Gastroesophageal sphincter (tissue), 4 donors: Measurements from ENCODE around the gene CELF2. TPM values are rescaled to one million over a fixed set of nuclear protein-coding genes. Genes with fewer than 3 reads are reported as not detected.
"Not testable (repeated sequence)": the region's sequence is repeated elsewhere in the genome, so short reads cannot be mapped to it uniquely, and the experiment has no call there.

Experiments
- ATAC-seq: fragments of 150-250 bp; one replicate; pipeline ENCODE4 v1.9.1; 2016; ENCODE audit warnings: mild to moderate bottlenecking, moderate library complexity
- H3K27ac ChIP-seq, 4 donors: fragments of 200-600 bp; sonication (generic) in 3 of 4; 1 replicate in 3 of 4; 2 replicates in 1 of 4; pipeline ENCODE4 v1.5.1; 2016 to 2019
- H3K27me3 ChIP-seq: fragments of 200-600 bp; sonication (generic); one replicate; pipeline ENCODE4 v1.5.1; 2019
- H3K36me3 ChIP-seq, 2 donors: fragments of 200-600 bp; sonication (generic); one replicate each; pipeline ENCODE4 v1.5.1; 2019; ENCODE audit warnings: control low read depth in 1 of 2
- H3K4me1 ChIP-seq, 3 donors: fragments of 200-600 bp; sonication (generic); 1 replicate in 2 of 3; 2 replicates in 1 of 3; pipeline ENCODE4 v1.5.1; 2016 to 2019; ENCODE audit warnings: control low read depth in 2 of 3
- H3K4me3 ChIP-seq, 2 donors: fragments of 200-600 bp; sonication (generic); one replicate each; pipeline ENCODE4 v1.5.1; 2019; ENCODE audit warnings: mild to moderate bottlenecking in 1 of 2, moderate library complexity in 1 of 2
- H3K9me3 ChIP-seq, 3 donors: fragments of 200-600 bp; sonication (generic); one replicate each; pipeline ENCODE4 v1.5.1; 2017 to 2019; ENCODE audit warnings: control low read depth in 2 of 3
- CTCF ChIP-seq, 4 experiments: fragments of 200-600 bp in 2 of 4; fragments of 450-650 bp in 2 of 4; sonication (generic) in 1 of 4; IDR thresholded peaks; one replicate each; pipeline ENCODE4 v1.5.1; 2017 to 2019; ENCODE audit warnings: antibody characterized with exemption in 4 of 4, mild to moderate bottlenecking in 2 of 4, moderate library complexity in 2 of 4
- EP300 ChIP-seq: sonication (generic); formaldehyde crosslinking; IDR thresholded peaks from one replicate; pipeline ENCODE4 v1.6.1; 2017; ENCODE audit warnings: antibody characterized with exemption, mild to moderate bottlenecking
- POLR2A ChIP-seq, 2 donors: fragments of 450-650 bp; IDR thresholded peaks; one replicate each; pipeline ENCODE4 v1.6.1; 2017; ENCODE audit warnings: antibody characterized with exemption in 2 of 2, mild to moderate bottlenecking in 2 of 2, moderate library complexity in 1 of 2
- POLR2AphosphoS5 ChIP-seq: sonication (generic); formaldehyde crosslinking; IDR thresholded peaks from one replicate; pipeline ENCODE4 v1.6.1; 2017; ENCODE audit warnings: antibody characterized with exemption
- WGBS, 2 donors: methylation state at CpG; one replicate each; pipeline ENCODE4 v1.1.5; 2018; ENCODE audit warnings: low coverage in 1 of 2; 5-methylcytosine and 5-hydroxymethylcytosine counted together
- total RNA-seq, 4 donors: library from RNA; depleted of rRNA; stranded (reverse); fragments of >200 nt; gene quantifications; one replicate each; pipeline ENCODE4 v1.1.0, GENCODE V29; 2016

The CELF2 gene
- total RNA-seq, 4 donors from 2014 or later = 82.4 to 122 (median 110) TPM

GRCh38 chr10:11339660-11340059 is 322.0 kb downstream of the CELF2 start:
- Histone ChIP-seq H3K27me3 (no peaks in the 10 kb centered on the region), H3K4me3 (no peak overlapping the region), H3K36me3 (peaks cover 0 to 9% of the 10 kb centered on the region in 2 donors), H3K27ac (no peak overlapping the region), H3K9me3 (no peaks in the 10 kb centered on the region), H3K4me1 (no peaks in the 10 kb centered on the region)
- ATAC-seq = no peak
- TF ChIP-seq EP300 (no peak), POLR2A (IDR thresholded peaks at IDR 0.05) (no peak), POLR2AphosphoS5 (no peak), CTCF (IDR thresholded peaks at IDR 0.05) (no peak)
- 86 to 92% methylated on average over 5 to 6 of the region's 18 CpGs for WGBS, 2 donors

- 86 to 91% methylated on average over 4 of the region's 5 CpGs for WGBS, 2 donors
- H3K4me1 ChIP-seq = no peaks in the 10 kb centered on the region
- no peaks in the 10 kb centered on the region for H3K27me3 ChIP-seq
- no peak for ATAC-seq
- TF ChIP-seq POLR2A (IDR thresholded peaks at IDR 0.05) = no peak
- TF ChIP-seq POLR2AphosphoS5 = no peak
- TF ChIP-seq CTCF (IDR thresholded peaks at IDR 0.05) = no peak
- TF ChIP-seq EP300 = no peak
- H3K9me3 ChIP-seq = no peaks in the 10 kb centered on the region
- no peak overlapping the region for H3K27ac ChIP-seq
- H3K4me3 ChIP-seq = no peak overlapping the region
- H3K36me3 ChIP-seq = no peaks in the 10 kb centered on the region
Measured at GRCh38 chr10:11341283-11341960, 323.8 kb downstream of the CELF2 start.

- TF ChIP-seq CTCF (IDR thresholded peaks at IDR 0.05) (no peak), EP300 (no peak), POLR2AphosphoS5 (no peak), POLR2A (IDR thresholded peaks at IDR 0.05) (no peak)
- no peak for ATAC-seq
- 96 to 100% methylated on average over 1 to 26 of the region's 30 CpGs for WGBS, 2 donors
- no peaks in the 10 kb centered on the region for H3K27me3 ChIP-seq
- H3K4me1 ChIP-seq = no peaks in the 10 kb centered on the region
- H3K4me3 ChIP-seq = no peak overlapping the region
- no peak overlapping the region for H3K27ac ChIP-seq
- H3K9me3 ChIP-seq = no peaks in the 10 kb centered on the region
- H3K36me3 ChIP-seq = no peaks in the 10 kb centered on the region
Measured at GRCh38 chr10:11344081-11344480, 326.4 kb downstream of the CELF2 start.

- WGBS, 2 donors = 85 to 87% methylated on average over 6 to 8 of the region's 28 CpGs
- Histone ChIP-seq H3K4me1 (no peaks in the 10 kb centered on the region), H3K36me3 (no peaks in the 10 kb centered on the region), H3K4me3 (no peak overlapping the region), H3K9me3 (no peaks in the 10 kb centered on the region), H3K27ac (no peak overlapping the region), H3K27me3 (no peaks in the 10 kb centered on the region)
- TF ChIP-seq POLR2AphosphoS5 = no peak
- no peak for TF ChIP-seq EP300
- no peak for ATAC-seq
Measured at GRCh38 chr10:11344550-11344949, 326.9 kb downstream of the CELF2 start.

- H3K27ac ChIP-seq = no peak overlapping the region
- WGBS, 2 donors = 58 to 66% methylated on average over 7 to 8 of the region's 10 CpGs
- H3K36me3 ChIP-seq = no peaks in the 10 kb centered on the region
- H3K4me3 ChIP-seq = no peak overlapping the region
- H3K27me3 ChIP-seq = no peaks in the 10 kb centered on the region
- H3K4me1 ChIP-seq = no peaks in the 10 kb centered on the region
- no peaks in the 10 kb centered on the region for H3K9me3 ChIP-seq
- no peak for TF ChIP-seq POLR2AphosphoS5
- ATAC-seq = no peak
Measured at GRCh38 chr10:11345224-11346054, 327.8 kb downstream of the CELF2 start.

GRCh38 chr10:11347580-11347979 is 329.9 kb downstream of the CELF2 start:
- 96% methylated on average over 4 to 5 of the region's 5 CpGs for WGBS, 2 donors
- H3K36me3 ChIP-seq, H3K4me3 ChIP-seq, ATAC-seq, H3K27me3 ChIP-seq, H3K9me3 ChIP-seq, H3K4me1 ChIP-seq, H3K27ac ChIP-seq: not testable (repeated sequence)
